ENCODE data around the gene CLMN.
"Not testable (repeated sequence)": the region's sequence is repeated elsewhere in the genome, so short reads cannot be mapped to it uniquely, and the experiment has no call there.

CLMN gene

GRCh38 chr14:95283802-95284201 is 35.9 kb downstream of the CLMN start:
- FAIRE-seq, result not testable (repeated sequence)

- not testable (repeated sequence) for FAIRE-seq
These were observed 36.7 kb downstream of the CLMN start for GRCh38 chr14:95282986-95283380.

- FAIRE-seq, result no peak
These were observed 37.2 kb downstream of the CLMN start for GRCh38 chr14:95282354-95282985.

DNA sequence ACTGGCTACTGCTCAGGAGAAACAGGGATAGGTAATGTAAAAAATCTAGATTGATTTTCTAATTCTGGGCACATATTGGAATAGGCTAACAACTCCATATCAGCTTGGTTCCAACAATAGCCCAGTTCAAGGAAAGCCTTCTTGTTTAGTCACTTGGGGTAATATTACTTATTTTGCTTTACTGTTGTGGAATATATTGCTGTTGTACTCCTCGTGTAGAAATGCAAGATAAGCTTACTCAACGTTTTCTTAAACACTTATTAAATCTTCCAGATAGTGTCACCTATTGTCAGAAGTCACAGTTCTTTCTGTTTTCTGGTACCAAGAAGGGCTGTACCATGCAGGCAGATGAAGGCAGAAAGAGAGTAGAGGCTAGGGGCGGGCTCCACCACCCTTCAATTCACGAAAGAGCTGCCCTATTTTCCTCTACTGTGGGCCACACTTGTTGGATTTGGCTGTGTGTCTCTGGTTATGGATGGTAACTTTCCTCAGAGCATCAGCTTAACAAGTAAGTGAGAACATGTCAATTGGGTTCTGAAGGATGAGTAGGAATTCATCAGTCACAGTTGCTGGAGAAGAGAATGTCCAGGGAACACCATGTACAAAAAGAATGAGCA is 38.0 kb downstream of the CLMN start:
- FAIRE-seq, result no peak

DNA sequence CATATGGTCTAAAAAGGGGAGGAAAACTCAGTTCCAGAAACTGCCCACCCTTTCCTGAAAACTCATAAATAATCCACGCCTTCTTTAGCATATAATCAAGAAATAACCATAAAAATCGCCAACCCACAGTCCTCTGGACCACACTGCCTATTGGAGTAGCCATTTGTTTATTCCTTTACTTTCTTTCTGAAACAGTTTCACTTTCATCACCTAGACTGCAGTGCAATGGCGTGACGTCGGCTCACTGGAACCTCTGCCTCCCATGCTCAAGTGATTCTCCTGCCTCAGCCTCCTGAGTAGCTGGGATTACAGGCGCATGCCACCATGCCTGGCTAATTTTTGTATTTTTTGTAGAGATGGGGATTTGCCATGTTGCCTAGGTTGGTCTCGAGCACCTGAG is 44.2 kb downstream of the CLMN start:
- no peak for FAIRE-seq

DNA sequence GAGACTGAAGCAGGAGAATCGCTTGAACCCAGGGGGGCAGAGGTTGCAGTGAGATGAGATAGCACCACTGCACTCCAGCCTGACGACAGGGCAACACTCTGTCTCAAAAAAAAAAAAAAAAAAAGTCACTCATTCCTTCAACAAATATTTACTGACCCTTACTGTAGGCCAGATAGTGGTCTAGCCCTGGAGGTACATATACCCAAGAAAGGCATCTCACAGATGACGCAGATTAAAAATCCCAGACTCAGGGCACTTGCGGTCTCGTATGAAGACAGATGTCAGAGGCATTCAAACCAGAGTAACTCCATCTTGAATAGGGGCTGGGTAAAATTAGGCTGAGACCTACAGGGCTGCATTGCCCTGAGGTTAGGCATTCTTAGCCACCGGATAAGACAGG is 44.8 kb downstream of the CLMN start:
- FAIRE-seq, result no peak

- no peak for FAIRE-seq
These were observed 45.4 kb downstream of the CLMN start for GRCh38 chr14:95274279-95274678.

DNA sequence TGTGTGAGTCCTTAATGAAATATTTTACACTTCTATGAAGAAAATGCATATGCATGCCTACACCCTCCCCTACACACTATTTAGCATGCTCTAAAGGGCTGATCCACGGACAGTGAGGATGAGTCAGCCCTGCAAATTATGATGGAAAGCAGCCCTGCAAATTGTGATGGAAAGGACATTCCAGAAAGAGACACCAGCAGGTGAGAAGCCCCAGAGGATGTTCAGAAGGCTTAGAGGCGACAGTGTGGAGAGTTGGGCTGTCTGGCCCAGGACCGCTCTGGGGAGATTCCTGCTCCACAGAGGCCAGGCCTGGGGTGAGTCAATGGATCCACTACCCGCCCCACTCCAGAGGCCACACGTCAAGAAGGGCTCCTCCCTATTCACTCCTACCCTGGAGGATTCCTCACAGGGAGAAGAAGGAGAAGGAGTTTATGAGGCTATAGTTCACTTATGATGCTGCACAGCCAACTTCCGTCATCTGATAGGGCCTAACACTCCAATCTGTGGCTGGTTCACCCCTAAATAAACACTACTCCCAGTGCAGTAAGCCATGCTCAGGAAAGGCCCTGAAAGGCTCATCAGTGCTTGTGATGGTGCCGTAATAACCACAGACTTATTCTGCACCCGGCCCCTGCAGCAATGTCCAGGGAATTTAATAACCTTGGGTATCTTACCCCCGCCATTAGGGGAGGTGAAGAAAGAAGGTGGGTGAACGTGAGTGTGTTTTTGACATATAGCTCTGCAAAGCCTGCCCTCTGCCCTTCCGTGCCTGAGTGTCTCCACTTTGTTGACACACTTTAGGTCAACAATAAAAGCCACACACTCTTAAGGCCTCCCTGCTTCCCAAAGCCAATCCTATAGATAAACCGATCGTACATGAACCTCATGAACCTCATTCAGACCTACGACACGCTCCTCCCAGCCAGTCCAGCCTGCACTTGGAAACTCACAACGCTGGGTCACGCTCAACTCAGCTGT is 46.4 kb downstream of the CLMN start:
- FAIRE-seq, result no peak

- no peak for FAIRE-seq
These were observed 47.7 kb downstream of the CLMN start for GRCh38 chr14:95272057-95272456.

DNA sequence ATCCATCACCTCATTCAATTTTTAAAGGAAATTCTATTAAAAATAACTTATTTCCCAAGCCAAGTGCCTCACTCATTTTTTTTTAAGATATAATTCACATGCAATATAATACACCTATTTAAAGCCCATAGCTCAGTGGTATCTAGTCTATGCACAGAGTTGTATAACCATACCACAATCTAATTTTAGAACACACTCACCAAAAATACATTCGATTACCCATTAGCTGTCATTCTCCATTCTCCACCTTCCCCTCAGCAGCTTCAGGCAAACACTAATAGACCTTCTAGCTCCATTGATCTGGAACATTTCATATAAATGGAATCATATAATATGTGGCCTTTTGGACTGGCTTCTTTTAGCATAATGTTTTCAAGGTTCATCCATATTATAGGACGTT is 49.5 kb downstream of the CLMN start:
- FAIRE-seq, result no peak

GRCh38 chr14:95269493-95269892 is 50.2 kb downstream of the CLMN start:
- no peak for FAIRE-seq

DNA sequence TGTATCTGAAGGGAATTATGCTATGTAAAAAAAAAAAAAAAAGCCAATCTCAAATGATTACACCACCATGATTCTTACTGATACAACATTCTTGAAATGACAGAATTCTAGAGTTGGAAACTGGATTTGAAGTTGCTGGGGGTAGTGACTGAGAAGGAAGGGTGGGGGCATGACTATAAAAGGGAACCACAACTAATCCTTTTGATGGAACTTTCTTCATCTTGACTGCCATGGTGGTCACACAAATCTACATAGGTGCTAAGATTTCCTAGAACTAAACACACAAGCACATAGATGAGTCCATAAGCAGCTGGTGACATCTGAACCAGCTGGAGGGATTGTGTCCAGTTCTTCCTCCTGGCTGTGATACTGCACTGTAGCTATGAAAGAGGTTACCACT is 51.4 kb downstream of the CLMN start:
- FAIRE-seq, result no peak

- FAIRE-seq, result no peak
These were observed 52.4 kb downstream of the CLMN start for GRCh38 chr14:95267306-95267705.

DNA sequence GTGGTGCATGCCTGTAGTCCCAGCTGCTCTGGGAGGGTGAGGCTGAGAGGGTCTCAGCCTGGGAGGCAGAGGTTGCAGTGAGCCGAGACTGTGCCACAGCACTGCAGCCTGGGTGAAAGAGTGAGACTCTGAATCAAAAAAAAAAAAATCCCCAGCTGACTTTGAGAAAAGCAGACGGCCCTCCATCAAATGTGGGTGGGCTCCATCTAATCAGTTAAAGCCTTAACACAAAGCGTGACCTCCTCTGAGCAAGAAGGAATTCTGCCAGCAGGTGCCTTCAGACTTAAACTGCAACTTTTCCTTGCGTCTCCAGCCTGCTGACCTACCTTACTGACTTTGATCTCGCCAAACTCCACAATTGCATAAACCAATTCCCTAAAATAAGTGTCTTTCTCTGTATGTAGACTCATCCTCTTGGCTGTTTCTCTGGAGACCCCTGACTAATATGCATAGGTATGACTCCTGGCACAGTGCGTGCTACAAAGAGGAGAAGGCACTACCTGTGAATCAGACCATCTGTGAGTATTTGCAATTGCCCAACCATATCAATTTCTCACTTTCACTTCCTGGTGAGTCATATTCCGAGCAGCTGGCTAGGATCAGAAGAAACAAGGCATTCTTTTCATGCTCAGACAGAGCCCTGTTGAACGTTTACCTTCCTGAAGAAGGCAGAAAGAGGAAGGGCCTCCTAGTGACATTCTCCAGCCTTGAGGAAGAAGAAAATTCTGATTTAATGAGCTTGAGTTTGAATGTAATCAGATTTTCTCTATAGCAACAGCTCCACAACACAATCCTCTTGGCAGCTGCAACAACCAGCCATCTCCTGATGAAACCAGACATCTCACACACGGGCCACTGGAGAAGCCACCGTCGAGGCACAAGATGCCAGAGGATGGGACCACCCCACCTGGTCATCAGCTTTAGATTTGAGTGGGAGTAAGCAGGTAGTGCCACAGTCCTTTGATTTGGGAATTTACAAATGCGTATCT is 54.3 kb downstream of the CLMN start:
- no peak for FAIRE-seq

DNA sequence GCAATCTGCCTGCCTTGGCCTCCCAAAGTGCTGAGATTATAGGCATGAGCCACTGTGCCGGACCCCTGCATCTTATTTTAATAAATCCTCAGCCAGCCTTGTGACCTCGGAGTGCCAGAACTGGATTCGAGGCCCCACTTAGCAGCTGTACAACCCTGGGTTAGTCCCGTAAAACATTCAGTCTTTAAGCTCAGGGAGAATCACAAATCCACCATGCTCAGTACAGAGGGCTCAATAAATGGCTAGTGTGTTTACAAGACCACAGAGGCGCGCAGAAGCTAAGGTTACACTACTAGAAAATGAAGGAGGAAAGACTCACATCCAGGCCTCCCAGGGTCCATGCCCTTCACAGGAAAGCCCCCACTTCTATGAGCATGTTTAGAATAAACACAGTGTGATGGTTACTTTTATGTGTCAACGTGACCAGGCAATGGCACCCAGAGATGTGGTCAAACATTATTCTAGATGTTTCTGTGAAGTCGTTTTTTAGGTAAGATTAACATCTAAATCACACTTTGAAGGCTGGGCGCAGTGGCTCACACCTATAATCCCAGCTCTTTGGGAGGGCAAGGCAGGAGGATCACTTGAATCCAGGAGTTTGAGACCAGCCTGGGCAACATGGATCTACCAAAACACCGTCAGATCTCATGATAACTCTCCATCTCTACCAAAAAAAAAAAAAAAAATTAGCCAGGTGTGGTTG is 55.3 kb downstream of the CLMN start:
- no peak for FAIRE-seq

DNA sequence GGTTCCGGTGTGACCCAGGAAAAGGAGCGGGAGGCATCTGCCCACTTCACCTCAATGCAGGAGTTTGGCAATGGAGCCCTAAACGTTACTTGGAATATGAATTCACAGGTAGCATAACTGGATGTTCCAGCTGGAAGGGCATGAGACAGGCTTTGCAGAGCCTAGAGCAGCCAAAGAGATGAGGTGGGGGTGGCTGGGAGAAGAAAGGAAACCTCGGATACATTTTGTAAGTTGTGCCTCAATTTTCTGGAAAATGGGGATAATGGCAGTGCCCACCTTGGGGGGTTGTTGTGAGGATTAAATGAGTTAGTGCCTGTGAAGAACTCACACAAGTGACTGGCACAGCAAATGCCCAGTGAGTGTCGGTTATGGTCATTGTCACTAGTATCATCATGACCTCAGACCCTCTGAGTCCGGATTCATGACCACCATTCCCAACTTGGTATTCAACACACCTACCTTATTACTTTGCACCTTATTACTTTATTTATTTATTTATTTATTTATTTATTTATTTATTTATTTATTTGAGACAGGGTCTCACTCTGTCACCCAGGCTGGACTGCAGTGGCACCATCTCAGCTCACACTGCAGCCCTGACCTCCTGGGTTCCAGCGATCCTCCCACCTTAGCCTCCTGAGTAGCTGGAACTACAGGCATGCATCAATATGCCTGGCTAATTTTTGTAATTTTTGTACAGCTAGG is 56.0 kb downstream of the CLMN start:
- no peak for FAIRE-seq

DNA sequence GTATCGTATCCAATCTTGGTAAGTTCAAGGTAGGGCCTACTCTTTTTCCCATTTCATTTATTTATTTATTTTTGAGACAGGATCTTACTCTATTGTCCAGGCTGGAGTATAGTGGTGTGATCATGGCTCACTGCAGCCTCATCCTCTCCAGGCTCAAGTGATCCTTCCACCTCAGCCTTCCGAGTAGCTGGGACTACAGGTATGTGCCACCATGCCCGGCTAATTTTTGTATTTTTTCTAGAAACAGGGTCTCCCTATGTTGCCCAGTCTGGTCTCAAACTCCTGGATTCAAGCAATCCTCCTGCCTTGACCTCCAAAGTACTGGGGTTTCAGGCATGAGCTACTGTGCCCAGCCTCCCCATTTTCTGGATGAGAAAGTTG is 57.2 kb downstream of the CLMN start:
- no peak for FAIRE-seq

GRCh38 chr14:95261616-95262510 is 57.8 kb downstream of the CLMN start:
- no peak for FAIRE-seq

- no peak for FAIRE-seq
These were observed 59.0 kb downstream of the CLMN start for GRCh38 chr14:95260537-95261361.

Data from TTC549 (cell line).